SHP77 treated with DMSO at 0.1 percent for 48 hours (cell line): ENCODE data around the gene EOGT.

Experiments
- DNase-seq: peaks from one replicate; lab custom pipeline; 2025; lab: John Stamatoyannopoulos, UW

Gene EOGT

DNA sequence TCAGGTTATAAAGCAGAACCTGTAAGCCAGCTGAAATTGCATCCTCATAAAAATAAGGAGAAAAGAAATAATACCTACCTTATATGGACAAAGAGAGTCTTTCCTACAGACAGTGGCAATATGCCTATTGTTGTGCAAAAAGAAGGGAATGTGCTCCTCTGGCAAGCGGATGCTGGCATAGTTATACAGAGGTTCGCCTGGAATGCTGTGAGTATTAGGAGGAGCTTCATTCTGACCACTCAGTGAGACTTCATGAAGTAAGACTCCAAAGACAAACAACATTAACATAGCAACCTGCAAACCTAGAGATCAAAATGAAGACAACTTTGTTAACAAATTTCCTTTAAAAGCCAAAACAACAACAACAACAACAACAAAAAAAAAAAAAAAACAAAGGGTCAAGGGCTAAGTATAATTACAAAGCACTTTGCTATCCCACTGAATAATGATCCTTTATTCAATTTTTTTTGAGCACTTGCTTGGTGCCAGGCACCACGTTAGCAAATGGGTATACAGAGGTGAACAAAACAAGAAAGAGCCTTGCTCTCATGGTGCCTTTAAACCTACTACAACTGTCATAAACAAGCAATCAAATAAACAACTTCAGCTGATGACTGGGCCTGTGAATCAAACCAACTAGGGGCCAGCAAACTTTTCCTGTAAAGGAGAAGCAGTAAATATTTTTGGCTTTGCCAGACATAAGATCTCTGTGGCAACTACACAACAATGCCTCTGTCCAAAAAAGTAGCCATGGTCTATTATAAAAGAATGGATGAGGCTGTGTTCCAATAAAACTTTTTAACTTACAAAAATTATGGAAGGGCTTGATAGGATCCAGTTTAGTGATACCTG lies 3.7 kb downstream of the EOGT start:
- no peak for DNase-seq

DNA sequence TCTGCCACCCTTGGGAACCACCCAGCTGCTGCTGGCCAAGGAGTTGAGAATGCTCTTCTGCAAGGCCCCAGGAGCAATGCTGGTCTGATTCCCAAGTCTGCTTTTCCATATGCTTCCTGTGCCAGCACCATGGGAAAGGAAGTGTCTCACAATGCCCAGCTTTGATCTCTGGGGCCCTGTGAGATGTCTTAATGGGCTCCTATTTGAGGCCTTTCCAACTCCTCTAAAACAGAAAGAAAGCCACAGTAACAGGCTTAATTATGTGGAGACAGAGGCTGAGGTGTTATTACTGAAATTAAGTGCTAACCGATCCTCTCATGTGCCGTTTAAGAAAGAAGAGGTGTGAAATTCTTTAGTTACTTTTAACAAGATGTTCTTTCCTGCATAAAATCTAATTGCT lies 4.5 kb downstream of the EOGT start:
- no peak for DNase-seq

DNA sequence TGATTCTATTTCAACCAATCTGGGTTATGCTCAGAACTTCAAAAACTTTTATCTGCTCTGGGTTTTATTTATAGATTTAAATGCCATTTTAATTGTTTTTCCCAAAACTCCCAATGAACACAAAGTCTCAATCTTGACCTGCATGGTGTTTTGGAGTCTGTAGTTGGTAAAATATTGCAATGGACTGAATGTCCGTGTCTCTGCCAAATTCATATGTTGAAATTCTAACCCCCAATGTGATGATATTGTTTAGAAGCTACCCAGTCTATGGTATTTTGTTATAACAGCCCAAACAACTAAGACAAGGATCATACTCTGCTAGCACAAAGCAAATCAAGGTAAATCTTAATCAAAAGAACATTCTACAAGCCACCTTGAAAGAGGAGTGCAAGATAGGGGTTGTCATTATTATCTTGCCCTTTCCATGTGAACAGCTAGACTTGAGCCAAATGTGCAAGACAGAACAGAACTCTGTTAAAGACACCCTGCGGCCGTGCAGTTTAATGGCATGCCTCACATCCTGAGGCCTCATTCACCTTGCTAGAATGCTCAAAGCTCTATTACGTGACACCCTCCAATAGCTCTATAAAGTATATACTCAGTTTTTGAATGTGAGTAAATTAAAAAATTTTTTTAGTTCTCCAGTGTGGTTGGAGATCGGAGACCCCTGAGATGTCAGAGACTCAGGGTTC lies 7.5 kb downstream of the EOGT start:
- no peak for DNase-seq

DNA sequence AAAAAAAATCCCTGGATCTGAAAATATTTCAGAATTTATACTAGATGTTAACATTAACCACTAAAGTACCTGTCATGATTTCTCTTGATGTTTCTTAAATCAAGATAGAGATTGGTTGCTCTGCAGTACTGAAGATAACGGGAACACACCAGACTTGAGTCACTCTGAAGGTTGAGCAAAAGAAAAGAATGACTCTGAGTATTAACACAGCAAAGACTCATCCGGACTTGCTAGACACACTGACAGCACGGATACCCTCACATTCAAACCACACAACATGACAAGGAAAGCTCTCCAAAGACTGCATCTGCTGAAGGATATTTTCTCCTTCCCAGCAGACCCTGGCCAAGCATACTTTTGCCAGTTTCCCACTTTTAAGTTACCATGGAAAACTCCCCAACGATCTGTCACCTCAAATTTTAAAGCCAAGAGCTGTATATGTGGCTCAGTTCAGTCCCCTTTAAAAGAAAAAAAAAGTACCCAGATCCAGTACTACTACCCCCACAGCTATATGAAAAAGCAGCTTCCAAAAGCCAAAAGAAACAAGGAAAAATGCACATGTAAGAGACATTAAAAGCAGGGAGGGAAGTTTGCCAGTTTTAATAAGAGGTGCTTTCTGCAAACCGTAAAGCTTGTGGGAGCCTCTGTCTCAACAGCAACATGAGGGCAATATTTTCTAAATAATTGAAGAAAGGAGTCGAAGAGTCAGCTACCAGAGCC lies 8.3 kb downstream of the EOGT start:
- DNase-seq = no peak

DNA sequence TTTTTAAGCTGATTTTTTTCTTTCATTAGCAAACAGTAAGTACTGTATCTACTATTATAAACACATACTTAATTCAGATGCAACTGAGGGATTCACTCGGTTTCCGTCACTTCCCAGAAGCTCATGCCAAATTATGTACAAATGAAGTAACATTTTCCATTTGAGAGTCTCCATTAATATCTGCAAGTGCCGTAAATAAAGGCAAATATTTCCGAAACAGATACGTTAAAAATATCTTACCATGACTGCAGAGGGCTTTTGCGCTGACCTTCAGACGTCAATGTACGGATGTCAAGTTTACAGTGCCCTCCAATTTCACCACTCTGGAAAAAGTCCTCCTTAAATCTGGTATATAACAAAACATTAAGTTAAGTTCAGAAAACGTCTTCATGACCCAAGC lies 9.3 kb downstream of the EOGT start:
- DNase-seq = no peak

DNA sequence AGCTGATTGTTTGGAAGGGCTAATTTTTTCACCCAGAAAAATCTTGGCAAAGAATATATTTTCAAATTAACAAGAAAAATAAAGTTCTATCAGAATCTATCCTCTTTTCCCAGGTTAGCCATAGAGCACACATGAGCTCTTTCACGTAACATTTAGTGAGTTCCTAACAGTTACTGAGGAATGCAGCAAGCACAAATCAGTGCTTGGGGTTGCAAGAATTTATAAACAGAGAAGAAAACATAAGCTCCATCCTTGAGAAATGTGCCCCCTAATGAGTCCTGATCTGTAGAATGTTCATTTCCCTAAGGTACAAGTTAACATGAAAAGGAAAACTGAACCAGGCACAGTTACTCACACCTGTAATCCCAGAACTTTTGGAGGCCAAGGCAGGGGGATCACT lies 13.9 kb downstream of the EOGT start:
- no peak for DNase-seq

DNA sequence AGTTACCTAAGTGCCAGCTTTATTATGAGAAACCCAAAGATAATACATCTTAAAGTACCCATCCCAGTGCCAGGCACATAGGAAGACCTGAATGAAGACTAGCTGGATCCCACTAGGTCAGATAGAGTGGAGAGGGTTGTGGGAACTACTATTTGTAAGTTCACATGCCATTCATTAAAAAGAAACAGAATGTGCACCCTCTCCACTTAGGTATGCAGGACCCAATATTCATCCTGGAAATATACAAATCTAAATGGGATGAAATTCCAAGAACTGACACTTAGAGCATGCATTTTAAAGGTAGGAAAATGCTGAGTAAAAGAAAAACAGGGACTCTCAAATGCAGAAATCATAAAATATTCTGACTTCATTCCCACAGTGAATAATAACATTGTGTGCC lies 14.3 kb downstream of the EOGT start:
- DNase-seq = no peak

DNA sequence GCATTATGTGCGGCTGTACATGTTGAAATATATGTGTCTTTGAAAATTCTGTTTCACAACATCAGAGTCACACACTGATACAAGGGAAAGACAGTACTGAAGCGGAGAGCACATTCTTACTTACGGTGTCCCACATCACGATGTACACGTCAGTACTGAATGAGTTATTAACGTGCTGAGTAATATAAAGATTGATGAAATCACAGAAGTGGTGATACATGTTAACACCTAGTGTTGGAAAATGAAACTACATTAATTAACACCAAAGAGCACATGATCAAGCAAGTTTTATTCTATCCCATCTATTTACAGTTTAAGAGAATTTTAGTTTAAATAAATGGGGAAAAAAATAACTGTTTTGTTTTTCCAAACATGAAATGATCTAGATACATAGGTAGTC lies 15.6 kb downstream of the EOGT start:
- DNase-seq = no peak

DNA sequence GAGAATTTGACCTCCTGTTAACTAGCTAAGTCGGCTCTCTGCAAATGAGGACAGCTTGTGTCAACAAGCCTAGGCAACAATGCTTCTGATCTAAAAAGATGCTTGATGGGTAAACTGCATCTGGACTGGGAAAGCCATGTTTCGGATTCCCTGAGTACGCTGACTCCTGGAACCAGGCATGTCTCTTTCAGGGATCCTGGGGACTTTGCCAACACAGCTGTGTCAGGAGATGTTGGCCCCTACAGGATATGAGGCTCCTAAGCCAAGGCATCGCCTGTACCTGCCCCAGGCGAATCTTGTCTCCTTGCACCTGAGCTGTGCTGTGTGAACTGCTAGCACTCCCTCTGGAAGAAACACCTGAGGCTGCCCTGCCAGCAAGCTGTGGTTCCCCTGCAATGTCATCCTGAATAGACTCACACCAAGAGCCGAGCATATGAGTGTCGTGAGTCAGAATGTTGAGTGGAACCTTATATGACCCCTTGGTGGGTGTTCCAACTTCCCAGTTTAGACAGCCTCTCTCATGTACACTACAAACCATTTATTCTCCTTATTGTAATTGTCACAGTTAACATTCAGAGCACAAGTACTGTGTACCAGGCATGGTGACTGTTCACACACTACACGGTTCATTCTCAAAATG lies 17.0 kb downstream of the EOGT start:
- no peak for DNase-seq

DNA sequence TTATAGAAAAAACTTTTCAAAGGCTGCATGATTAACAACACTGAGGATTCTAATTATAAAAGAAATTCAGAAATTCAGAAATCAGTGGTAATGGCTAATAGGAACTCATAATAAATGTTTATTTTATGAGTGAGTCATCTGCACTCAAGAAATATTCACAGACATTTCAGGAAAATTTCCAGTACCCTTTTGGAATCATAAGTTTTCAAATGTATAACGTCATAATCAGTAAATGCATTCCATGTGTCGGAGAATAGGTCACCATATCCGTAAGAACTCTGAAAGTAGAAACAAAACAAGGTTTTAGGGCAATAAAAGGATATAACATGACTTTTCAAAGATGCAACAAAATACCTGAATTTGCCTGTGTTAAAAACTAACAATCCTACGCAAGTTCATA lies 24.7 kb downstream of the EOGT start:
- DNase-seq = no peak

DNA sequence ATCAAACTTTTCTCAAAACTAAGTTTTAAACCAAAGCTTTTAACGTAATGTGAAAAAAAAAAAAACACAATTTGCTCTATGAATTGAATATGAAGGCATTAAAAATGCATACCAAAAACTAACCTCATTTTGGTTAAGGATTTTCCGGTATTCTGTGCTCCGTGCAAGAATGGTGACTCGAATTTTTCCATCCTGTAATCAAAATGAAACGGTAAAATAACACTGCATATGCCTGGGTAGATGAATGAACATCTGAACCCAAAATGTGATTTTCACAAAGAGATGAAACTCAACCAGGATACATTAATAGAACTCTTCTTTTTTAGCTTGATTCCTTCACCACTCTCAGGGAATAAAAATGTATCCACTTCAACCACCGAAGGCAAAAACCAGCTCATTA lies 26.2 kb downstream of the EOGT start:
- DNase-seq = no peak

DNA sequence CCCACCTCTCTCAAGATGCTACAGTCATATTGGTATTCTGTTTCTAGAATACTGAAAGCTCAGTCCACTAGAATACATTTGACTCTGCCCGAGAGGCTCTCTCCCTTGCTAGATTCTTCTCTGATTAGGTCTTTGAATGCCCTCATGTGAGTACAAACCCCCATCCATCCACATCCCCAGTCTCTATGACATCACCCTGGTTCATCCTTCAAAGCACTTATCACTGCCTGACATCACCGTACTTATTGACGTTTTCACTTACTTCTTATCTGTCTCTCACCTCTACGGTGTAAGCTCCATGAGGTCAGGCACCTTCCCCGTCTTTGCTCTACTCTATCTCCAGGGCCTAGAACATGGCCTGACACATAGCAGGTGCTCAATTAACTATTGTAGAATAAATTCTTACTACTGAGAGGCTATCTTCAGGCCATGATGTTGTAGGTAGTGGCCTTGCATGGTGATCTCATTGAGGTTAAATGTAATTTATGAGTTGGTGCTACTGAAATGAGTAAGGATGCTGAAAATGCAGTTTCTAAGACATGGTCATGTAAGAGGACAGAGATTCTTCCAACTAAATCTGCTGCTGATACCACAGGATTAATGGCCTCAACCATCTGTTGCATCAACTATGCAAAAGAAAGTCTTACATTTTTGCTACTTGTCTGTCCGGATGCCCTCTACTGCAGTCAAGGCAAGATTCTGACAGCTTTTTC lies 26.8 kb downstream of the EOGT start:
- DNase-seq = no peak

DNA sequence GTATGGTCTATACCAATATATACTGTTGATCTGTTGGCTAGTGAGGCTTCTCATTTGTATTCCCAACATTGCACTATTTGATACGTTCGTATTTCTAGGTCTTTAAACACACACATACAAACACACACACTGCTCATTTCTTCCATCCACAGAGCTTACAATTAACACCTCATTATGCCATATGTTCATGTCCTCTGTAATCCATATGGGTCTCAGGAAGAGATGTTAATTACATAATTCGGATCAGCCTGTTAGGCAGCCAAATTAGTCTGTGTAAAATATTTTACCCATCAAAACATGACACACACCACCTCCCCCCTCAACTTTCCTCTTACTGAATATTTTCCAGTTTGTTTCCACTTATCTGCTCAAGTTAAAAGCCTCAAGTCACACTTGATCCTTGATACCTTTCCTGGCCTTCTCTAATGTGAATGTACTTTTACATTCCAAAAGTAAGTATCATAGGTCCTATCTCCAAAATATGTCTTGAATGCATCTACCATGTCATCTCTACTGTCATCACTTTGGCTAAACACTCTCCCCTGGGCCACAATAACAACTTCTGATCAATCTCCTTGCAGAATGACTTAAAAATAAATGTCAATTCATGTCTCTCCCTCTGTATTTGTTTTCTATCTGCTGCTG lies 28.2 kb downstream of the EOGT start:
- DNase-seq = no peak

DNA sequence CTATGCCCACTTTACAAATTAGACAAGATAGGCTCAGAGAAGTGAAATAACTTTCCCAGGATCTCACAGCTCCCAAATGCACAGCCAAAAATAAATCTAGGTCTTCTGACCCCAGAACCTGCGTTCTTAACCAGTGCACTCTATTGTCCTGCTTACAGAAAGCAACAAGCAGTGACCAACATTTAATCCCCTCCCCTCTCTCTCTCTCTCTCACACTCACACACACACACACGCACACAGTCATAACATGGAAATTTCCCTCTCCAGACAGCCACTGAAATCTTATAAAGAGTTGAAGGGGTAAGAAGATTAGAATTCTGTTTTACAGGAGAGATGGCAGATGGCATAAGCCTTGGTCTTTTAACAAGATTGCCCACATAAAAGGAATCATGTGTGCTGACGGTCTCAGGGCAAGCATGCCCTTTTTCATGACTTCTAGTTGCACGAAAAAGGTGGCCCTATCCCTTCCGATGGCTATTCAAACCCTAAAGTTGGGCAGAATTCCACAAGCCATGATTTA lies 29.4 kb downstream of the EOGT start:
- DNase-seq = no peak

DNA sequence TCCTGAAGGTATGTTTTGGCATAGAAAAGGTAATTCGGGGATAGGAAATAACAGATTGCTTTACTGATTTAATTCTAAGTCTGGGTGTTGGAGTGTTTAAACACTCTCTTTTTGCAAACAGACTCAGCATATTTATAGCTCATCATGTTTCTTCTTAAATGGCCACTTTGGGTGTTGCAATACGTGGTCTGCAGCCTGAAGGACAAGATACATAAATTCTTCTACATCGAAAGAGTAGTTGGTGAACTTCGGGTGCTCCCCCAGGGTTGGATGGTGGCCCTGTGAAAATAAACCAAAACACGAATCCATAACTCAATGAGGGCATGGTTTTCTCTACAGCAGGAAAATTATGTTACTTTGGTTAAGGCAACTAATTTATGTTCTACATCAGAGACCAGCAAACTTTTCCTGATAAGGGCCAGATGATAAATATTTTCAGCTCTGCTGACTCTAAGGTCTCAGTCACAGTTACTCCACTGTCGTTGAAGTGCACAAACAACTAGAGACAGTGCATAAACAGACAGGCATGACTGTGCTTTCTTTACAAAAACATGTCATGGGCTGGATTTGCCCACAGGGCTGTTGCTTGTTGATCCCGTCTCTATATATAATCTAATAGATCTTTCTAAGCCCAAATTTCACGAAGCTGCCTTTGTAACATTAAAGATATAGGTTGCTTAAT lies 35.9 kb downstream of the EOGT start:
- DNase-seq = no peak

DNA sequence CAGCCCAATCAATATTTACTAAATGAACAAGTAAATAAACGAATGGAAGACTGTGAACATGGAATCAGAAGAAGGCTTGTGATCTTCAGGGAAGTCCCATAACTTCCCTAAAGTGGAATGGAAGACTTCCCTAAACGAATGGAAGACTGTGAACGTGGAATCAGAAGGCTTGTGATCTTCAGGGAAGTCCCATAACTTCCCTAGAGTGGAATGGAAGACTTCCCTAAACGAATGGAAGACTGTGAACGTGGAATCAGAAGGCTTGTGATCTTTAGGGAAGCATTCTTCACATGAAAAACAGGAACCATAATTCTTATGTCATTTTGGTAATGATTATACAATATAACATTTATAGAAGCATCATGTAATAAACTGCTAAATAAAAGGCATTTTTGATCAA lies 38.8 kb downstream of the EOGT start:
- DNase-seq = no peak

DNA sequence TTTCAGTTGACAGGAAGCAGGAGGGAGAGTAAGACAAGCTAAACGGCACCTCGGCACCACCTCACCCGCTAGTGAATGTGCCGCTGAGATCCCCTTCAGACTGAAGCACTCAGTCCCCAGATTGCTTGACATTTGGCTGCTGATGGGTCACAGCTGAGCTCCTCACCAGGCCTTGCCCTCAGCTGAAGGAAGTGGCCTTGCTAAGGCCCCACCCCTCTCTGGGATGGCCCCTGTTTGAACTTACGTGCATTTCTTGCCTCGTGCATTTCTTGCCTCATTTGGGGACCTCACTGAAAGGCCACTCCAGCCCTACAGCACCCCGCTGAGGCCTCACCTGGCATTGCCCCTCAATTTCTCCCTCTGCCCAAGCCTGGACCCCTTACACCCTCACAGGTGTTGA lies 39.8 kb downstream of the EOGT start:
- DNase-seq = no peak

DNA sequence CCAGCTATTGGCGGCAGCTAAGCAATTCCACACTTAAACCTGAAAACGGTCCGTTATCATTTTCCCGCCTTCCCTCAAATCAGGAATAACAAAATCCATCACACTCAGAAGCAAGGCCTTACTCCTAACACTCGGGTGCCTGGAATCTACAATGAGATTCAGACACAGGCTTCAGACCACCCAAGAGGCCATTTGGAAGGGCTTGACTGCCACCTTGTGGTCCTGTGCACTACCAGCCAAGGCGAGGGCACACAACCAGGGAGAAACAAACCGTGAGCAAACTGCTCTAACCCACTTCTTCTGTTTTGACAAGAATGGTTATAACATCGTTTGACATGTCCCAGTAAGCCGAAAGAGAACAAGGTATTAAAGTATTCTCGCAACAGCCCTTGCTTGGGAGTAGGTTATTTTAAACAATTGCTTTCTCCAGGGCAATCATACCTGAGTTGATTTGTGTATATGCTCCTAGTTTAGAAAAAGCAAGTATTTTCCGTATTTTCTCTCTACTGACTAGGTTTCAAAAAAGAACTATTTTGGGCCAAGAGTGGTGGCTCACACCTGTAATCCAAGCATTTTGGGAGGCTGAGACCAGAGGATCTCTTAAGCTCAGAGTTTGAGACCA lies 41.0 kb downstream of the EOGT start:
- DNase-seq = no peak

DNA sequence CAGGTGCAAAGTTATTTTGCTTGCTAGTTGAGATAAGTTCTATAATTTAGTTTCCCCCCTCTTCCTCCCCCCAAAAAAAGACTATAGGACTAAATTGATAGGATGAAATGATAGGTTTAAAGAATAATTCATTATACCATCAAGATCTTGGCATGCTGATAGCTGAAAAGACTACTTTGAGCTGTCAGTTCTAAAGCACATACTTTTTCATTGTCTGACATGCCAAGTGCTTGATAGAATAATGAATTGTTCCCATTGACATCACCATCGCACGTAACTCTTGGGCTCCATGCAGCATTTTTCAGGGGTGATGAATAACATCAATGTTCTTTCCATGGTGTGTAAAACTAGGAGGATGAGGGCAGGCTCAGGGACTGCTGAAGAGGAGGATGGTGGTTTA lies 48.8 kb downstream of the EOGT start:
- no peak for DNase-seq

DNA sequence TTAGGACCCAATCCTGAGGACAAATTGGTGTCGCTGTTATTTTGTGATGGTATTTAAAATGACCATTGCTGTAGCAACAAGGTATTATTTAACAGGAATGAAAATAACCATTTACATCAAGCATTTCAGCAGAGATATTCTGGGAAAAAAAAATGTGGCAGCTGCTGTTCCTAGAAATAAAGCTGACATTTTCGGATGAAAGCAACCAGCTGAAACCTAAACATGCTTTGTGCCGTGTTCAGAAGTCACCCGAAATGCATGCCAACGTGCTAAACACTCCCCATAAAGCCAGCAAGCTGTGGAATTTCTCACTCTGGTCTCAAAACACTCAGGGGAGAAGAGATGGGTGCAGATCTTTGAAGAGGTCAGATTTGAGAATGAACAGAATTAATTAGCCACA lies 49.6 kb downstream of the EOGT start:
- no peak for DNase-seq
